Liver (tissue), 3 donors: ENCODE data around the gene MFAP3L.

Source experiments
- EGR1 ChIP-seq, 2 donors: IDR thresholded peaks; 2 replicates each; pipeline ENCODE4 v1.6.1; 2016 to 2018; ENCODE audit warnings: antibody characterized with exemption in 2 of 2, low read depth in 2 of 2
- FOXA1 ChIP-seq: IDR thresholded peaks from 2 replicates; pipeline ENCODE4 v1.6.1; 2016; ENCODE audit warnings: antibody characterized with exemption
- JUND ChIP-seq, 2 donors: IDR thresholded peaks; 2 replicates each; pipeline ENCODE4 v1.6.1; 2016; ENCODE audit warnings: antibody characterized with exemption in 2 of 2
- RAD21 ChIP-seq, 2 donors: IDR thresholded peaks; 2 replicates each; pipeline ENCODE4 v1.6.1; 2016; ENCODE audit warnings: antibody characterized with exemption in 2 of 2, mild to moderate bottlenecking in 2 of 2
- RXRA ChIP-seq, 2 donors: IDR thresholded peaks; 2 replicates each; pipeline ENCODE4 v1.6.1; 2017 to 2018; ENCODE audit warnings: antibody characterized with exemption in 2 of 2, mild to moderate bottlenecking in 1 of 2
- TAF1 ChIP-seq: conservative IDR thresholded peaks from 2 replicates; pipeline ENCODE4 v1.6.1; 2016; ENCODE audit warnings: antibody characterized with exemption, mild to moderate bottlenecking
- YY1 ChIP-seq: IDR thresholded peaks from 2 replicates; pipeline ENCODE4 v1.6.1; 2016; ENCODE audit warnings: antibody characterized with exemption, mild to moderate bottlenecking
- TF ChIP-seq, protein P1 (sequence below): fragments of 150-350 bp; IDR thresholded peaks from 2 replicates; pipeline ENCODE4 v1.5.1; 2017; ENCODE audit warnings: improper control_type of control experiment, low read depth, low read length; ENCODE audit not compliant: missing input control
- TF ChIP-seq, protein P2 (sequence below): IDR thresholded peaks from 2 replicates; pipeline ENCODE4 v1.6.1; 2016; ENCODE audit warnings: antibody characterized with exemption, mild to moderate bottlenecking
- TF ChIP-seq, protein P3 (sequence below): IDR thresholded peaks from 2 replicates; pipeline ENCODE4 v1.6.1; 2016; ENCODE audit warnings: antibody characterized with exemption
- TF ChIP-seq, protein P4 (sequence below): IDR thresholded peaks from 2 replicates; pipeline ENCODE4 v1.6.1; 2016; ENCODE audit warnings: antibody characterized with exemption
- donor health status: healthy.
- donor health status: healthy.

DNA sequence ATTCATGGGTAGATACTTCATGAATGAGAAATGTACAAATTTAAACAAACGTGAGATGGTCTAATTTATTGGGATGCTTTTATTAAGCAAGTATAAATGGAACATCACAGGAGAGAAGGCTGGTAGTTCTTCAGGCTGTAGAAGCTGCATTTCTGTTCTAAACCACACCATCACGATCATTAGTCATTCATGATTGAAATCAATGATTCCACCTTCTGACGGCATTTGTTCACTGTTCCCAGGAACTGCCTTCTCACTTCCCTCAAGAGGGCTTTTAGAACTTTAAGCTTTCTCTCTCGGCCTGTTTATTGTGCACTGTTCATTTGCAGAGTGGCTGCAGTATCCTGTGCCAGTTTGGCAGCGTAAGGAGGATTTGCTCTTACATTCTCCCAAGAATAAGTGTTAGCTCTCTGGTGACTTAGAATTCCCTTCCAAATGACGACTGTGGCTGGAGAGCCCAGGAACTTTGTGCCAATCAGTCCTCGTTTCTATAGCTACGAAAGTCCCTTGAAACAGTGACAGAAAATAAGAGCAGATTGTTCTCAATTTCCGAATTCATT, 54.7 kb downstream of the MFAP3L start:
- TF ChIP-seq EGR1 (IDR thresholded peaks at IDR 0.05; ENCODE audit: low read depth in 2 of 2) (no peak), RAD21 (IDR thresholded peaks at IDR 0.05) (no peak), JUND (IDR thresholded peaks at IDR 0.05) (no peak), RXRA (IDR thresholded peaks at IDR 0.05) (no peak), TAF1 (no peak), FOXA1 (no peak), YY1 (no peak)
- TF ChIP-seq, protein P1, sequence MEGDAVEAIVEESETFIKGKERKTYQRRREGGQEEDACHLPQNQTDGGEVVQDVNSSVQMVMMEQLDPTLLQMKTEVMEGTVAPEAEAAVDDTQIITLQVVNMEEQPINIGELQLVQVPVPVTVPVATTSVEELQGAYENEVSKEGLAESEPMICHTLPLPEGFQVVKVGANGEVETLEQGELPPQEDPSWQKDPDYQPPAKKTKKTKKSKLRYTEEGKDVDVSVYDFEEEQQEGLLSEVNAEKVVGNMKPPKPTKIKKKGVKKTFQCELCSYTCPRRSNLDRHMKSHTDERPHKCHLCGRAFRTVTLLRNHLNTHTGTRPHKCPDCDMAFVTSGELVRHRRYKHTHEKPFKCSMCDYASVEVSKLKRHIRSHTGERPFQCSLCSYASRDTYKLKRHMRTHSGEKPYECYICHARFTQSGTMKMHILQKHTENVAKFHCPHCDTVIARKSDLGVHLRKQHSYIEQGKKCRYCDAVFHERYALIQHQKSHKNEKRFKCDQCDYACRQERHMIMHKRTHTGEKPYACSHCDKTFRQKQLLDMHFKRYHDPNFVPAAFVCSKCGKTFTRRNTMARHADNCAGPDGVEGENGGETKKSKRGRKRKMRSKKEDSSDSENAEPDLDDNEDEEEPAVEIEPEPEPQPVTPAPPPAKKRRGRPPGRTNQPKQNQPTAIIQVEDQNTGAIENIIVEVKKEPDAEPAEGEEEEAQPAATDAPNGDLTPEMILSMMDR: no peak
- TF ChIP-seq, protein P2, sequence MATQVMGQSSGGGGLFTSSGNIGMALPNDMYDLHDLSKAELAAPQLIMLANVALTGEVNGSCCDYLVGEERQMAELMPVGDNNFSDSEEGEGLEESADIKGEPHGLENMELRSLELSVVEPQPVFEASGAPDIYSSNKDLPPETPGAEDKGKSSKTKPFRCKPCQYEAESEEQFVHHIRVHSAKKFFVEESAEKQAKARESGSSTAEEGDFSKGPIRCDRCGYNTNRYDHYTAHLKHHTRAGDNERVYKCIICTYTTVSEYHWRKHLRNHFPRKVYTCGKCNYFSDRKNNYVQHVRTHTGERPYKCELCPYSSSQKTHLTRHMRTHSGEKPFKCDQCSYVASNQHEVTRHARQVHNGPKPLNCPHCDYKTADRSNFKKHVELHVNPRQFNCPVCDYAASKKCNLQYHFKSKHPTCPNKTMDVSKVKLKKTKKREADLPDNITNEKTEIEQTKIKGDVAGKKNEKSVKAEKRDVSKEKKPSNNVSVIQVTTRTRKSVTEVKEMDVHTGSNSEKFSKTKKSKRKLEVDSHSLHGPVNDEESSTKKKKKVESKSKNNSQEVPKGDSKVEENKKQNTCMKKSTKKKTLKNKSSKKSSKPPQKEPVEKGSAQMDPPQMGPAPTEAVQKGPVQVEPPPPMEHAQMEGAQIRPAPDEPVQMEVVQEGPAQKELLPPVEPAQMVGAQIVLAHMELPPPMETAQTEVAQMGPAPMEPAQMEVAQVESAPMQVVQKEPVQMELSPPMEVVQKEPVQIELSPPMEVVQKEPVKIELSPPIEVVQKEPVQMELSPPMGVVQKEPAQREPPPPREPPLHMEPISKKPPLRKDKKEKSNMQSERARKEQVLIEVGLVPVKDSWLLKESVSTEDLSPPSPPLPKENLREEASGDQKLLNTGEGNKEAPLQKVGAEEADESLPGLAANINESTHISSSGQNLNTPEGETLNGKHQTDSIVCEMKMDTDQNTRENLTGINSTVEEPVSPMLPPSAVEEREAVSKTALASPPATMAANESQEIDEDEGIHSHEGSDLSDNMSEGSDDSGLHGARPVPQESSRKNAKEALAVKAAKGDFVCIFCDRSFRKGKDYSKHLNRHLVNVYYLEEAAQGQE: no peak
- TF ChIP-seq, protein P3, sequence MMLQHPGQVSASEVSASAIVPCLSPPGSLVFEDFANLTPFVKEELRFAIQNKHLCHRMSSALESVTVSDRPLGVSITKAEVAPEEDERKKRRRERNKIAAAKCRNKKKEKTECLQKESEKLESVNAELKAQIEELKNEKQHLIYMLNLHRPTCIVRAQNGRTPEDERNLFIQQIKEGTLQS: no peak
- TF ChIP-seq, protein P4, sequence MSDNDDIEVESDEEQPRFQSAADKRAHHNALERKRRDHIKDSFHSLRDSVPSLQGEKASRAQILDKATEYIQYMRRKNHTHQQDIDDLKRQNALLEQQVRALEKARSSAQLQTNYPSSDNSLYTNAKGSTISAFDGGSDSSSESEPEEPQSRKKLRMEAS: no peak
